Liver (tissue), 9 donors: Measurements from ENCODE around the gene PRCD. TPM values are rescaled to one million over a fixed set of nuclear protein-coding genes. Genes with fewer than 3 reads are reported as not detected.

Experiments used
- DNase-seq: peaks from one replicate; pipeline ENCODE4 v3.0.0-alpha.2; 2017; ENCODE audit warnings: low spot score
- H3K27ac ChIP-seq, 2 donors: one replicate each; pipeline ENCODE4 v1.7.0; 2013; ENCODE audit warnings: inconsistent platforms in 2 of 2, low read length in 2 of 2, control low read depth in 1 of 2, low read depth in 1 of 2, mild to moderate bottlenecking in 1 of 2
- H3K27me3 ChIP-seq, 4 donors: one replicate each; pipeline versions ENCODE4 v1.6.1 to v1.7.0; 2013; ENCODE audit warnings: low read length in 3 of 4, inconsistent platforms in 1 of 4, mild to moderate bottlenecking in 1 of 4, moderate library complexity in 1 of 4; ENCODE audit not compliant: control insufficient read depth in 4 of 4, insufficient read depth in 4 of 4
- H3K36me3 ChIP-seq, 4 donors: one replicate each; pipeline versions ENCODE4 v1.6.1 to v1.7.0; 2013; ENCODE audit warnings: low read length in 3 of 4, mild to moderate bottlenecking in 3 of 4, low read depth in 1 of 4, moderate library complexity in 1 of 4; ENCODE audit not compliant: control insufficient read depth in 4 of 4, insufficient read depth in 3 of 4
- H3K4me1 ChIP-seq, 4 donors: one replicate each; pipeline versions ENCODE4 v1.6.1 to v1.7.0; 2013; ENCODE audit warnings: low read length in 3 of 4, mild to moderate bottlenecking in 3 of 4, moderate library complexity in 1 of 4; ENCODE audit not compliant: control insufficient read depth in 4 of 4, insufficient read depth in 4 of 4
- H3K4me3 ChIP-seq, 3 donors: one replicate each; pipeline versions ENCODE4 v1.6.1 to v1.7.0; 2013; ENCODE audit warnings: low read length in 3 of 3, control low read depth in 1 of 3, low read depth in 1 of 3, mild to moderate bottlenecking in 1 of 3
- H3K9ac ChIP-seq, 2 donors: one replicate each; pipeline ENCODE4 v1.7.0; 2013; ENCODE audit warnings: low read length in 2 of 2, mild to moderate bottlenecking in 2 of 2, moderate library complexity in 2 of 2, control low read depth in 1 of 2, low read depth in 1 of 2
- H3K9me3 ChIP-seq, 4 donors: one replicate each; pipeline versions ENCODE4 v1.6.1 to v1.7.0; 2013; ENCODE audit warnings: low read length in 3 of 4; ENCODE audit not compliant: control insufficient read depth in 4 of 4
- ATF3 ChIP-seq: IDR thresholded peaks from 2 replicates; pipeline ENCODE4 v1.6.1; 2016; ENCODE audit warnings: antibody characterized with exemption
- CTCF ChIP-seq: fragments of 150-350 bp; IDR thresholded peaks from 2 replicates; pipeline ENCODE4 v1.5.1; 2017; ENCODE audit warnings: improper control_type of control experiment, low read depth, low read length; ENCODE audit not compliant: missing input control
- EGR1 ChIP-seq, 2 donors: IDR thresholded peaks; 2 replicates each; pipeline ENCODE4 v1.6.1; 2016 to 2018; ENCODE audit warnings: antibody characterized with exemption in 2 of 2, low read depth in 2 of 2
- FOXA1 ChIP-seq: IDR thresholded peaks from 2 replicates; pipeline ENCODE4 v1.6.1; 2016; ENCODE audit warnings: antibody characterized with exemption
- FOXA2 ChIP-seq: IDR thresholded peaks from 2 replicates; pipeline ENCODE4 v1.6.1; 2016; ENCODE audit warnings: antibody characterized with exemption
- GABPA ChIP-seq, 2 donors: IDR thresholded peaks in 1 of 2; conservative IDR thresholded peaks in 1 of 2; 2 replicates each; pipeline ENCODE4 v1.6.1; 2016; ENCODE audit warnings: antibody characterized with exemption in 2 of 2, mild to moderate bottlenecking in 1 of 2, moderate library complexity in 1 of 2
- HNF4A ChIP-seq, 2 donors: conservative IDR thresholded peaks; 2 replicates each; pipeline ENCODE4 v1.6.1; 2016; ENCODE audit warnings: antibody characterized with exemption in 2 of 2, mild to moderate bottlenecking in 2 of 2
- HNF4G ChIP-seq: IDR thresholded peaks from 2 replicates; pipeline ENCODE4 v1.6.1; 2016; ENCODE audit warnings: antibody characterized with exemption
- JUND ChIP-seq, 2 donors: IDR thresholded peaks; 2 replicates each; pipeline ENCODE4 v1.6.1; 2016; ENCODE audit warnings: antibody characterized with exemption in 2 of 2
- MAX ChIP-seq: IDR thresholded peaks from 2 replicates; pipeline ENCODE4 v1.6.1; 2016; ENCODE audit warnings: antibody characterized with exemption
- NR2F2 ChIP-seq: IDR thresholded peaks from 2 replicates; pipeline ENCODE4 v1.6.1; 2016; ENCODE audit warnings: antibody characterized with exemption
- RAD21 ChIP-seq, 2 donors: IDR thresholded peaks; 2 replicates each; pipeline ENCODE4 v1.6.1; 2016; ENCODE audit warnings: antibody characterized with exemption in 2 of 2, mild to moderate bottlenecking in 2 of 2
- REST ChIP-seq: IDR thresholded peaks from 2 replicates; pipeline ENCODE4 v1.6.1; 2016; ENCODE audit warnings: antibody characterized with exemption, mild to moderate bottlenecking
- RXRA ChIP-seq, 2 donors: IDR thresholded peaks; 2 replicates each; pipeline ENCODE4 v1.6.1; 2017 to 2018; ENCODE audit warnings: antibody characterized with exemption in 2 of 2, mild to moderate bottlenecking in 1 of 2
- SP1 ChIP-seq: IDR thresholded peaks from 2 replicates; pipeline ENCODE4 v1.6.1; 2018; ENCODE audit warnings: antibody characterized with exemption, mild to moderate bottlenecking
- TAF1 ChIP-seq: conservative IDR thresholded peaks from 2 replicates; pipeline ENCODE4 v1.6.1; 2016; ENCODE audit warnings: antibody characterized with exemption, mild to moderate bottlenecking
- YY1 ChIP-seq: IDR thresholded peaks from 2 replicates; pipeline ENCODE4 v1.6.1; 2016; ENCODE audit warnings: antibody characterized with exemption, mild to moderate bottlenecking
- WGBS: extraction: QIAGEN DNeasy Blood & Tissue Kit; methylation state at CpG from one replicate; pipeline ENCODE4 v1.1.7; 2013; 5-methylcytosine and 5-hydroxymethylcytosine counted together
- polyA plus RNA-seq, 2 donors: library from polyadenylated mRNA; stranded (reverse) in 1 of 2; unstranded in 1 of 2; fragments of 200-250 nt in 1 of 2; fragments of >200 nt in 1 of 2; fragmentation: Nextera tagmentation in 1 of 2; extraction: Ambion mirVana in 1 of 2; gene quantifications; one replicate each; pipeline versions ENCODE4 v1.2.1 to v1.2.3, GENCODE V29; 2013 to 2015
- total RNA-seq, 2 donors: library from RNA; depleted of rRNA; stranded (reverse); fragments of >200 nt; gene quantifications; one replicate each; pipeline ENCODE4 v1.2.3, GENCODE V29; 2014
- TF ChIP-seq, protein P1 (sequence below): IDR thresholded peaks from 2 replicates; pipeline ENCODE4 v1.6.1; 2016; ENCODE audit warnings: antibody characterized with exemption
- donor health status: healthy.
- donor health status: healthy.
- donor health status: healthy.
- donor health status: healthy.
- donor health status: healthy.

The PRCD gene
- total and polyA plus RNA-seq, 4 donors: 0.63 to 1.0 (median 0.75) TPM; not detected in 1

GRCh38 chr17:76573096-76573495 lies 33.3 kb downstream of the PRCD start:
- no peak overlapping the region for H3K4me3 ChIP-seq
- no peaks in the 10 kb centered on the region for H3K9me3 ChIP-seq
- H3K27me3 ChIP-seq: no peaks in the 10 kb centered on the region
- no peak overlapping the region for H3K9ac ChIP-seq
- H3K27ac ChIP-seq: no peak overlapping the region
- no peaks in the 10 kb centered on the region for H3K36me3 ChIP-seq
- TF ChIP-seq RXRA (IDR thresholded peaks at IDR 0.05) (no peak), YY1 (no peak), CTCF (no peak), RAD21 (IDR thresholded peaks at IDR 0.05) (no peak), JUND (IDR thresholded peaks at IDR 0.05) (no peak), HNF4G (no peak), MAX (no peak), SP1 (no peak), ATF3 (no peak), TAF1 (no peak), GABPA (IDR thresholded peaks at IDR 0.05 in 1 of 2, conservative IDR thresholded peaks at IDR 0.05 in 1 of 2) (no peak), HNF4A (conservative IDR thresholded peaks at IDR 0.05) (no peak), NR2F2 (no peak), REST (no peak), FOXA1 (no peak), FOXA2 (no peak)
- TF ChIP-seq, protein P1, sequence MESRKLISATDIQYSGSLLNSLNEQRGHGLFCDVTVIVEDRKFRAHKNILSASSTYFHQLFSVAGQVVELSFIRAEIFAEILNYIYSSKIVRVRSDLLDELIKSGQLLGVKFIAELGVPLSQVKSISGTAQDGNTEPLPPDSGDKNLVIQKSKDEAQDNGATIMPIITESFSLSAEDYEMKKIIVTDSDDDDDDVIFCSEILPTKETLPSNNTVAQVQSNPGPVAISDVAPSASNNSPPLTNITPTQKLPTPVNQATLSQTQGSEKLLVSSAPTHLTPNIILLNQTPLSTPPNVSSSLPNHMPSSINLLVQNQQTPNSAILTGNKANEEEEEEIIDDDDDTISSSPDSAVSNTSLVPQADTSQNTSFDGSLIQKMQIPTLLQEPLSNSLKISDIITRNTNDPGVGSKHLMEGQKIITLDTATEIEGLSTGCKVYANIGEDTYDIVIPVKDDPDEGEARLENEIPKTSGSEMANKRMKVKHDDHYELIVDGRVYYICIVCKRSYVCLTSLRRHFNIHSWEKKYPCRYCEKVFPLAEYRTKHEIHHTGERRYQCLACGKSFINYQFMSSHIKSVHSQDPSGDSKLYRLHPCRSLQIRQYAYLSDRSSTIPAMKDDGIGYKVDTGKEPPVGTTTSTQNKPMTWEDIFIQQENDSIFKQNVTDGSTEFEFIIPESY: no peak
- WGBS: 93% methylated on average over 10 of the region's 10 CpGs
- H3K4me1 ChIP-seq: no peaks in the 10 kb centered on the region
- no peak for DNase-seq

- Histone ChIP-seq H3K9me3 (no peaks in the 10 kb centered on the region), H3K27ac (no peak overlapping the region), H3K27me3 (no peaks in the 10 kb centered on the region), H3K4me1 (no peaks in the 10 kb centered on the region), H3K36me3 (no peaks in the 10 kb centered on the region), H3K9ac (no peak overlapping the region), H3K4me3 (no peak overlapping the region)
- TF ChIP-seq YY1 (no peak), JUND (IDR thresholded peaks at IDR 0.05) (no peak), CTCF (no peak), TAF1 (no peak), FOXA2 (no peak), REST (no peak), EGR1 (IDR thresholded peaks at IDR 0.05; ENCODE audit: low read depth in 2 of 2) (no peak), RAD21 (IDR thresholded peaks at IDR 0.05) (no peak), RXRA (IDR thresholded peaks at IDR 0.05) (no peak), HNF4A (conservative IDR thresholded peaks at IDR 0.05) (no peak), SP1 (no peak), ATF3 (no peak), NR2F2 (no peak), FOXA1 (no peak)
- WGBS: 95% methylated on average over 11 of the region's 11 CpGs
- no peak for DNase-seq
Measured at GRCh38 chr17:76574166-76574565, 34.3 kb downstream of the PRCD start.
